Hematopoietic multipotent progenitor cell treated with erythropoietin and hydrocortisone succinate and interleukin-3 and kit ligand, for 15 days (in vitro differentiated cells): ENCODE results near the gene ARHGEF16.

Source experiments
- DNase-seq: peaks from one replicate; pipeline ENCODE4 v3.0.0-alpha.2; 2015; ENCODE audit warnings: low spot score

ARHGEF16 gene

DNA sequence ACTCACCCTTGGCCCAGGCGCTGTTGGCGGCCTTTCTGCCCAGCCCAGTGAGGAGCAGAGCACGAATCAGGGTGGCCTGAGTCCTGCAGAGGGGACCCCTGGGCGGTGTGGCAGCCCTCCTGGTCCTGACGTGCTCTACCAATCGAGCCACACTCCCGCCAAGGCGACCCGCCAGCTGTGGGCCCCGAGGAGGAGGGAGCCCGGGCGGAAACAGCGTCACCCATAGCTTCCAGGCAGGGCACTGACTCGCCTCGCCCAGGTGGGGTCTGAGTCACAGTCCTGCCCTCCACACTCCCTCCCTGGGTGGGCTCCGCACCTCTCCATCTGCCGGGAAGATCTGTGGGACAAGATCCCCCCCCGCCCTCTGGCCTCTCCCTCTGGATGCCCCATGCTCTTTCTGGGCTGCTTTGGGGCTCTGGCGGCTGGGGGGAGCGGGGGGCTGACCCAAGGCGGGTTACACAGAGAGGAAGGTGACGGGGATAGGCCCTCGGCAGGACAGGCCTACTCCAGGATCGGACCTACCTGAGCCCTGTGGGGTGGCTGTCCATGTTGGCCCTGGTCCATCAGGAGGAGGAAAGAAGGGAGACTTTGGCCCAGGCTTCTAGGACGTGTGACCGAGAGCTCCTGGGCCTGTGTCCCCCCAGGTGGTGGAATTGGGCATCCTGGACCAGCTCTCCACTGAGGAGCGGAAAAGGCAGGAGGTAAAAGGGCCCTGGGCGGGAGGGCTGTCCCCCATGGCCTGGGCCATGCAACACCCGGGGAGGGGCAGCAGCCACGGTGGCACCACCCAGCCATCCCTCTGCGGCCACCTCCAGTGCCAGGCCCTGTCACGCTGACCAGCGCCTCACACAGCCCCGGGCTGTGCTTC lies 14.0 kb downstream of the ARHGEF16 start:
- no peak for DNase-seq

DNA sequence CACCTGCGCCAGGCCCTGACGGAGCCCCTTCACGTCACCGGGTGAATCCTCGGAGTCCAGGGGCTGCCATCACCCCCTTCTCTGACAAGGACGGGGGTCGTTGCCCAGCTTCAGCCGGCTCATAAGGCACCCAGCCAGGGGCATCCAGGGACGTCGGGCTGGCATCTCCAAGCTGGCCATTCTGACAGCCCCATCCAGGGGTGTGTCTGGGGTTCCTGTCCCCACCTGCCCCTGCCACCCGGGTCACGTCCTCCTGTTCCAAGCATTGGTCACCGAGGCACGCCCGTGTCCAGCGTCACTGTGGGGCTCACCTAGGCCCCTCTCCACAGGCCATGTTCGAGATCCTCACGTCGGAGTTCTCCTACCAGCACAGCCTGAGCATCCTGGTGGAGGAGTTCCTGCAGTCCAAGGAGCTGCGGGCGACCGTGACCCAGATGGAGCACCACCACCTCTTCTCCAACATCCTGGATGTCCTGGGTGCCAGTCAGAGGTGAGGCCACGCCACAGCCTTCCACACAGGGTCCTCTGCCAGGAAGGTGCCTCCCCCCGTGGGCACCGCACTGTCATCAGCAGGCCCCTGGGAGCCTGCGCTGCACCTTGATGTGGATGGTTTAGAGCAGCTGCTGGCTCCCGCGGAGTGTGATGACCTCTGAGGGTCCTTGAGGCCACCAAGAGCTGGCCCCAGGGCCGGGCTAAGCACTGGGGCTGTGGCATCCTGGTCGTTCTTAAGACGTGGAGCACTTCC lies 14.8 kb downstream of the ARHGEF16 start:
- DNase-seq: no peak

DNA sequence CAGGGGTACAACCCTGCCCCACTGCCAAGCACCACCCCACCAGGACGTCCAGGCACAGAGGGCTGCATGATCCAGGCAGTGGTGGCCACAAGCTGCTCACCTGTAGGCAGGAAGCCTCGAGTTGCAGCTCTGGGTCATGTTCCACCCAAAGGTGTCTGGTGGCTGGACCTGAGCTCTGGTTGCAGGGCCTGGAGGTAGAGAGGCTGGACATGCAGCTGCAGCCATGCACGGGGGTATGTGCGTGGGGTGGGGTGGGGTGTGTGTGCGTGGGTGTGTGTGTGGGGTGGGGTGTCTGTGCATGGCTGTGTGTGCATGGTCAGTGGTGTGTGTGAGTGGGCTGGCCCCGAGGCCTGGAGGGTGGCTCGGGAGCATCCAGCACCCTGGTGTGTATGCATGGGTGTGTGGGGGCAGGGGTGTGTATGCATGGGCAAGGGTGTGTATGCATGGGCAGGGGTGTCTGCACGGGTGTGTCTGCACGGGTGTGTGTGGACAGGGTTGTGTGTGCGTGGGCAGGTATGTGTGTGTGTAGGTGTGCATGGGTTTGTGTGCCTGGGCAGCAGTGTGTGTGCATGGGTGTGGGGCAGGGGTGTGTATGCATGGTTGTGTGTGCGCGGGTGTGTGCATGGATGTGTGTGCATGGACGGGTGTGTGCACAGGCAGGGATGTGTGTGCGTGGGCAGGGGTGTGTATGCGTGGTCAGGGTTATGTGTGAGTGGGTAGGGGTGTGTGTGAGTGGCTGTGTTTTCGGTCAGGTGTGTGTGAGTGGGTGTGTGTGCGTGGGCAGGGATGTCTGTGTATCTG lies 15.6 kb downstream of the ARHGEF16 start:
- no peak for DNase-seq

DNA sequence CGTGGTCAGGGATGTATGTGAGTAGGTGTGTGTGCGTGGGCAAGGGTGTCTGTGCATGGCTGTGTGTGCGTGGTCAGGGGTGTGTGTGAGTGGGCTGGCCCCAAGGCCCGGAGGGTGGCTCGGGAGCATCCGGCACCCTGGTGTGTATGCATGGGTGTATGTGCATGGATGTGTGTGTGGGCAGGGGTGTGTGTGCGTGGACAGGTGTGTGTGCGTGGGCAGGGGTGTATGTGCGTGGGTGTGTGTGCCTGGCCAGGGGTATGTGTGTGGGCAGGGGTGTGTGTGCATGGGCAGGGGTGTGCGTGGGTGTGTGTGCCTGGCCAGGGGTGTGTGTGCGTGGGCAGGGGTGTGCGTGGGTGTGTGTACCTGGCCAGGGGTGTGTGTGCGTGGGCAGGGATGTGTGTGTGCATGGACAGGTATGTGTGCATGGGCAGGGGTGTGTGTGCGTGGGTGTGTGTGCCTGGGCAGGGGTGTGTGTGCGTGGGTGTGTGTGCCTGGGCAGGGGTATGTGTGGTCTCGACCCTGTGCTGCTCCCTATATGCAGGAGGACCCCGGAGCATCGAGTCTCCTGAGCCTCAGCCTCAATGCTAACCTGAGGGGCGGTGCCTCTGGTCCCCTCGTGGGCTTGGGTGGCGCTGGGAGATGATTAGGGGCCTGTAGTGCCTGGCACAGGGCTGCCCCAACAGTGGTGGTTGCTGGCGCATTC lies 16.3 kb downstream of the ARHGEF16 start:
- DNase-seq: no peak

DNA sequence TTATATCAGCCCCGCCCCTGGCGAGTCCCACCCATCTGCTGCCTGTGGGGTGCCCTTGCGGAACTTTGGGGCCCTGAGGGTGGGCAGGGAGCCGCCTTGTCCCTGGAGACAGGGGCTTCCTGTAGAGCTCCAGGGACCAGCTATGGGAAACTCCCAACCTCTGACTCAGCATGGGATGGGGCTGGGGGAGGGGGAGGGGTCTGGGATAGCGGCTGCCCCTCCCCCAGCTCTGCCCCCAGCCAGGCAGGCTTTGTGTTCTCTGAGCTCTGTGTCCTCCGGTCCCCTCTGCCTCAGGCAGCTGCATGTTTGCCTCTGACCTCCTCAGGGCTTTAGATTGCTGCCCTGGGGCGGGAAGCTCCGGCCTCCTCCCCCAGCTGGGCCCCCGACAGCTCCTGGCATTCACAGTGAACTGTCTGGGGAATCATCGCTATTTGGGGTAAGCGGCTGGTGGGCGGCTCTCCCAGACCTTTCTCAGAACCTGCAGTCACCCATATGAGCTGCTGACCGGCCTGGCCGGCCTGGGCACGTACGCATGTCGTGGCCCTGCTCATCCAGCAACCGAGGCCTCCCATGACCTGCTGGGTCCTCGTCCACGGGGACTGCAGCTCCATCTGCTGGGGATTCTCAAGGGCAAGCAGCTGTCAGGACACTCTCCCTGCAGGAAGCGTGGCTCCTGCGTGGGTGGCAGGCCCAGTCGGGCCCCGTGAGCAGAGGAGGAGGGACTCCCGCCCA lies 17.1 kb downstream of the ARHGEF16 start:
- DNase-seq: no peak

DNA sequence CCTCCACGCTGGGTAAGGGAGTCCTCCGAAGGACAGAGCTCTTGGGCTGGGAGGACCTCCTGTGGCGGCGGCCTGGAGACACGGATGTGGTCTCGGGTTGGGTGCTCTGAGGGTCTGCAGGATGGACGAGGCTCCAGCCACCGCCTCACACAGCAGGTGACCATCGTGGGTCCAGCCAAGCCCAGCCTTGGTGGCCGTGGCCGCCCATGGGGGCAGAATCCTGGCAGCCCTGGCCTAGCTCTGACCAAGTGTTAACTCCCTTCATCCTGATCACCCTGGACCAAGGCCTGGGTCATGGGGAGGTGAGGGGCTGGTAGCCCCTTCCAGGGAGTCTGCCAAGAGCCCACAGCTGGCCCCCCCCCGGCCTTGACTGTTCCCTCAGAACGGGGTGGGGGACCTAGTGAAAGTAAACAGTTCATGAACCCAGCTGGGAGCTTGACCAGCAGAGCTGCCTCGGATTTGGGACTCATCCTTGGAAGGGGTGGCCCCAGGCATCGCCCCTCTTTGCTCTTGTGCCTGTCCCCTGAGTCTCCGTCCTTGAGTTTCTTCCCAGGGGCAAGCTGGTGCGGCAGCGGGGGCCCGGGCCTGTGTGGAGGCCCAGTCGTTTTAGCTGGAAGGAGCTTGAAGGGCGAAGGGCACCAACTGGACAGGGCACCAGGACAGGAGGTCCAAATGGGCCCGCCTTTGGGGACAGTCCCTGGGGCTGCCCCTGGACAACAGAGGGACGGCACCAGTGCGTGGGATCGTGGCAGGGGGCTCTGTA lies 17.8 kb downstream of the ARHGEF16 start:
- DNase-seq: no peak

DNA sequence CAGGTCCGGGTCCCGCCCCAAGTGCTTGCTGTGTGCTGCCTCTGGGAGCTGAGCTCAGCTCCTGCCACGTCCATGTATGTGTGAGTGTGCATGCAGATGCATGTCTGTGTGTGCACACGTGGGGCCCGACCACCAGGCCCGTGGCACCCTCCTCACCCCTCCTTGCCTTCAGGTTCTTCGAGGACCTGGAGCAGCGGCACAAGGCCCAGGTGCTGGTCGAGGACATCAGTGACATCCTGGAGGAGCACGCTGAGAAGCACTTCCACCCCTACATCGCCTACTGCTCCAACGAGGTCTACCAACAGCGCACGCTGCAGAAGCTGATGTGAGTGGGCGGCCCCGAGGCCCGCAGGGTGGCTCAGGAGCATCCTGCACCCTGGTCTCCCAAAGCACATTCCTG lies 18.4 kb downstream of the ARHGEF16 start:
- DNase-seq: no peak

DNA sequence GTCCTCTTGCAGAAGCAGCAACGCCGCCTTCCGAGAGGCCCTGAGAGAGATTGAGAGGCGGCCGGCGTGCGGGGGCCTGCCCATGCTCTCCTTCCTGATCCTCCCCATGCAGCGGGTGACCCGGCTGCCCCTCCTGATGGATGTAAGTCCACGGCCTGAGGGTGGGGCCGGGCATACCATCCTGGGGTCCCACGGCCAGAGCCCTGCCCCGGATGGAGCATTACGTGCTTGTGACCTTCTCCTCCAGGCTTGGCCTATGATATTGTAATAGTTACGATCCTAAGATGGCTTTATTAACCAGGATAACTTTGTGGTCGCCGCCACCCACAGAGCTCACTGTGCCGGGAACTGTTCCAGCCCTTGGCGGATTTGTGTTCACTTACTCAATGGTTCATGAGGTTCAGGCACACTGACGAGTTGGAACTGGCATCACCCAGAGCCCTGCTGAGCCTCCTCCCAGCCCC lies 18.9 kb downstream of the ARHGEF16 start:
- no peak for DNase-seq

DNA sequence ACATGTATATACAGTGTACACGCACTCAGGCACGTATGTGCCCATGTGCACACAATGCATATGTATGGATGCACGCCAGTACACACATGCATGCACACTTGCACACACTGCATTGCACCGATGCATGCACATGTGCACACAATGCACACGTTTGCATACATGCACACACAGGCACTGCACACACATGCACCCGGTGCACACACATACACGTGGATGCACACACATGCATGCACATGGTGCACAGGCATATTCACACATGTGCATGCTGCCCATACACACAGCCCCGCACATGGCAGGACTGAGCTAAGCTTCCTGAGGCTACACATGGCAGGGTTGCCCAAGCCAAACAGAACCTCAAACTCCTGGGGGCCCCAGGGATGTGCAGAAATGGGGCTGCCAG lies 19.6 kb downstream of the ARHGEF16 start:
- DNase-seq: no peak

DNA sequence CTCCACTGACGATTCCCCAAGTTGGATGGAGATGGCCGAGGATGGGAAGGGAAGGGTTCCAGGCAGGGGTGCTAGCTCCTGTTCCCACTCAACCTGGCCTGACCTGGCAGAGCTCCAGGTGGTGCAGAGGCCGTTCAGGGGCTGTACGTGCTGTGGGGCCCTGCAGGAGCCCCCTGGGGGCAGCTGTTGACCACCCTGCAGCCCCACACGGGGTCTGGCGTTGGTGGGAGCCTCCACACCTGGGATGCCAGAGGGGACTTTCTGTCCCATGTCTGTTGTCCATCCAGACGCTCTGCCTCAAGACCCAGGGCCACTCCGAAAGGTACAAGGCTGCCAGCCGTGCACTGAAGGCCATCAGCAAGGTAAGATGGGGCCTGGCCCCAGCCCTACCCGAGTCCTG lies 20.0 kb downstream of the ARHGEF16 start:
- DNase-seq: no peak

DNA sequence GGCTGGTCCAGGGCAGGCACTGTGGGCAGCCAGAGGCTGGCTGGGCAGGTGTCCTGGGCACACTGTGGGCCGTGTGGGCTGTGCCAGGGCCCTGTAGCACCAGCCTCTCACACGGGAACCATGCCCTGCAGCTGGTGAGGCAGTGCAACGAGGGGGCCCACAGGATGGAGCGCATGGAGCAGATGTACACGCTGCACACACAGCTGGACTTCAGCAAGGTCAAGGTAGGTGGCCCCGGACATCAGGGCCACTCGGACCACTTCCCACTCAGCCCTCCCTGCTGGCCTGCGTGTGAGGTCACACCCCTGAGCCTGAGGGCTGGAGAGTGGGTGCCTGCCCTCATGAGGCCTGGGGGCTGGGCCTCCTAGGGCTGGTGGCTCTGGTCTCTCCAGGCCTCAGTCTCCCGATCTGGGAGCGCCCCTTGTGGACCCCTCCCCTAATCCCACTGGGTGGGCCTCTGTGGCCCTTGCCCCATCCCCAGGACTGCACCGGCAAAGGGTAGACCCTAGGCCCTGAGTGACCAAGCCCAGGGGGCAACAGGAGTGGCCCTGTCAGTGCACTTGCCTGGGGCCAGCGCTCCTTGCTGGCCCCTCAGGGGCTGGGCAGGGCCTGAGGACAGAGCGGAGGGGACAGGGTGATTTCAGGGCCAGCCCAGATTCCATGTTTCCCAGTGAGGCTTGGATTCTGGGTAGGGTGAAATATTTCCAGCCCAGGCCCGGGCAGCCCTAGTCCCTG lies 21.5 kb downstream of the ARHGEF16 start:
- DNase-seq: no peak

DNA sequence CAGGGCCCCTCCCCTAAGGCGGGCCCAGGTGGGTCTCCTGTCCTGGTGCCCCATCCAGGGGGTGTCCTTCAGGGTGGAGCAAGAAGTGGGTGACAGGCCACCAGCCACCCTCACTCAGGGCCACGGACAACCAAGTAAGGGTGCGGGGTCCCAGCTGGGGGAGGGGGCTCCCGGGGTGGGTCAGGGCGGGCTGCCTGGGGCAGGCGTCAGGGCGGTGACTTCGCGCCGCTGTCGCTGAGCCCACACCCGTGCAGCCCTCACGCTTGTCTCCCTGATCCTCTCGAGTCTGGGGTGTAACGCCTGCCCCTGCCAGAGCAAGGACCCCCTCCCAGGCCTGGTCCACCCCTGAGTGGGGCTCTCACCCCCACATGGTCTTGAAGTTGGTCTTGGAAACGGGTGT lies 22.2 kb downstream of the ARHGEF16 start:
- no peak for DNase-seq

DNA sequence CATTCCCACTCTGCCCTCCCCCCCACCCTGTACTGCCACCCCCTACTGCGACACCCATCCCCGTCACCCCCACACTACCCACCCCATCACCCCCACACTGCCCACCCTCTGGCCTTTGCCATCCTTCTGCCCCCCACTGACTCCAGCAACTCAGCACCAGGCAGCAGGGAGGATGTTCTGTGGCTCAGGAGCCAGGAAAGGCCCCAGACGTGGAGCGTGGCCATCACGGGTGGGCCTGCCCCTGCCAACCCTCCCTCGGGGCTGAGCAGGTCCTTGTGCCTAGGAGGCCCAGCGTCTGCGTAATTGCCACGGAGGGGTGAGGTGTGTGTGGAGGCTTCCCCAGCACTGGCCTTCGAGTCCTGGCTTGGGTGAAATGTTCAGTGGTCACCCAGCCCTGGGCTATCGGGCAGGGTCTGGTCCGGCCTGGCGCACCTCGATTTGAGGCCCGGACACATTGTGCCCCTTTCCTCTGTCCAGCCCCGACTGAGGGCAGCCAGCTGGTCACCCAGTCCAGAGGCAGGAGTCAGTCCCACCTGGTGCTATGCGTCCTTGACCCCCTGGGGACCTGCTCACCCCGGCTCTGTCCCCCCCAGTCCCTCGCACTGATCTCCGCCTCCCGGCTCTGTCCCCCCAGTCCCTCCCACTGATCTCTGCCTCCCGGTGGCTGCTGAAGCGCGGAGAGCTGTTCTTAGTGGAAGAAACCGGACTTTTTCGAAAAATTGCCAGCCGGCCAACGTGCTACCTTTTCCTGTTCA lies 23.0 kb downstream of the ARHGEF16 start:
- no peak for DNase-seq

DNA sequence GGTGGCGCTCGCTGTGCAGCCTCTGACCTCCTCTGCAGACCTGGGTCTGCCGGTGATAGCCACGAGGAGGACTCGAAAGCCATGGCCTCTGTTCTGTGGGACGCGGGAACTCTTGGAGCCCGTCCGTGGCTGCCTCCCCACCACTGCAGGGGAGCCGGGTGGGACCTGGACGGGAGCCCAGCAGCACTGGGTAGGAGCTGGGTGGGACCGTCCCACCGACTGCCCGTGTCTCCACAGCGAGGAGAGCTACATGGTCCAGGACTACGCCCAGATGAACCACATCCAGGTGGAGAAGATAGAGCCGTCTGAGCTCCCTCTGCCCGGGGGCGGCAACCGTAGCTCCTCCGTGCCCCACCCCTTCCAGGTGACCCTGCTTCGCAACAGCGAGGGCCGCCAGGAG lies 23.7 kb downstream of the ARHGEF16 start:
- DNase-seq: no peak

DNA sequence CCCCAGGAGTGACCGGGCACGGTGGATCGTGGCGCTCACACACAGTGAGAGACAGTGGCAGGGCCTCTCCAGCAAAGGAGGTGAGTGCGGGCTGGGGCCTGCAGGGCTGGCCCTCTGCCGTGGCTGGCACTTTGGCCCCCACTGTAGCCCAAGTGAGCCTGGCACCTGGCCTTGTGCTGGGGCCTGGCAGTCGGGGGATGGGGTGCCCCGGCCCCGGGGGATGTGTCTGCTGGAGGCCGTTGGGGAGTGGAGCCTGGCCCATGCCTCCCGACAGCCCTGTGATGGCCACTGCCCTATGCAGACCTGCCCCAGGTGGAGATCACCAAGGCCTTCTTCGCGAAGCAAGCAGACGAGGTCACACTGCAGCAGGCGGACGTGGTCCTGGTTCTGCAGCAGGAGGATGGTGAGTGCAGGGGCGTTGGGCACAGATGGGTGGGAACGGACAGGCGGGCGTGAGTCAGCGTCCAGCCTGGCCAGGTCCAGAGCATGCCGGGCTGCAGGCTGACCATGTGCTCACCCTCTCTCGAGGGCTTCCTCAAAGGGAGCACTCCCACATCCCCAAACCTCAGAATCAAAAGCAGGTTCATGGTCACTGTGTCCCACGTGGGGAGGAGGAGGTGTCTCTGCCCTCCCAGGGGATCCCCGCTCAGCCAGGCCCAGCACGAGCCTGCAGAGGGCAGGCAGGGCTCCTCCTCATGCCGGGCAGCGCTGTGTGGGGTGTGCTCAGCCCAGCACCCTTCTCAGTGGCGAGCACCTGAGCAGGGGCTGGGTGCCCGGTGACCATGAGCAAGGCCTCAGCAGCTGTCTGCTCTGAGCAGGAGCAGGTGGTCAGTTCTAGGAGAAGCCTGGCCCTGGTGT lies 25.3 kb downstream of the ARHGEF16 start:
- DNase-seq: no peak

DNA sequence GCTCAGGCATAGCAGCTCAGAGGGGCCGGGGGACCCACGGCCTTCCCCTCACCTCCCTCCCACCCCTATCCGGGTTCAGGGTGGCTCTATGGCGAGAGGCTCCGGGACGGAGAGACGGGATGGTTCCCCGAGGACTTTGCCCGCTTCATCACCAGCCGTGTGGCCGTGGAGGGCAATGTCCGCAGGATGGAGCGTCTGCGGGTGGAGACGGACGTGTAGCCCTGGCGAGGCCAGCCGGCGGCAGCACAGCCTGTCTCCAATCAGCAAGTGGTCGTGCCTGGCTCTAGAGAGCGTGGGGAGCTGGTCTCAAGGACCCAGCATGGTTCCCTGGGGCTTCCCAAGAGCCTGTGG lies 25.9 kb downstream of the ARHGEF16 start:
- no peak for DNase-seq

DNA sequence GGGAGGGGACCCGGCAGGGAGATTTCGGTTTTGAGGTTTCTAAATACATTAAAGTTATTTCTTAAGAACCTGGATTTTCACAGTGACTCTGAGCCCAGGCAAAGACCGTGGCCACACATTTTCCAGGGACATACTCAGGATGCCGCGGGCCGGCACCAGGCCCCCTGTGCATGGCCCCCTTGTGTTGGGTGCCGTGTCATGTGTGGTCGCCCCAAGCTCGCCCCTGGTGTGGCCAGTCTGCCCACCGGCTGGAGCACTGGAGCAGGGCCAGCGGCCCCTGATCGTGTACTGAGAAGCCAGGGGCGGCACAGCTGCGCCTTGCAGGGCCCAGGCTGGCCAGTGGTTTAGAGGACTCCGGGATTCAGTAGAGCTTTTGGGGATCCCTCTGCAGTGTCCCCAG lies 26.6 kb downstream of the ARHGEF16 start:
- no peak for DNase-seq

DNA sequence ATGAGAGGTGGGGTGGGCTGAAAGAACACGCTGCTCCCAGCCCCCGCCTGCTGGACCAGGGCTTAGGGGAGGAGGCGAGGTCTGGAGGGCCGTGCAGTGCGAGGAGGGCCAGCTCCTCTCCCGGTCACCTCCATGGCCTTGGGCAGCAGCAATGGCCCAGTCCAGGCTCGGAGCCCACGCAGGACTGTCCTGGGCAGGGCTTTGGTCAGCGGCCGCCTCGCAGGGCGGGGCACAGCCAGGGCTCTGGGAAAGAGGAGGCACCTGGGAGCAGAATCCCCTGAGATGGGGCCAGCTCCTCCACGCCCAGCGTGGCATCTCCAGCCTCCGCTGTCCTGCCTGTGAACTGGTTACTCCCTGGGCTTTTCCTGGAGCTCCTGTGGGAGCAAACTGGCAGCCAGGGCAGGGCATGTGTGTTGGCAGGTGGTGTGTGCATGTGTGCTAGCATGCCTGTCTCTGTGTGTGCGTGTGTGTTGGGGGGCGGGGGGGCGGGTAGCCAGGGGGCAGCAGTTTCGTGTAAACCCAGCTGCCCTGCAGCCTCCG lies 27.4 kb downstream of the ARHGEF16 start:
- DNase-seq: no peak
